HepG2 (cell line): ENCODE data around the gene CADM4. TPM values are rescaled to one million over a fixed set of nuclear protein-coding genes. Genes with fewer than 3 reads are reported as not detected.

Experiments used
- AGO2 ChIP-seq: fragments of 200-400 bp; formaldehyde crosslinking; optimal IDR thresholded peaks from 2 replicates; pipeline ENCODE3; 2017; ENCODE audit warnings: mild to moderate bottlenecking, low read depth, low read length, moderate library complexity
- AKAP8 ChIP-seq: sonication (generic); formaldehyde crosslinking; IDR thresholded peaks from 2 replicates; pipeline ENCODE4 v1.5.1; 2020; ENCODE audit warnings: mild to moderate bottlenecking, missing genetic modification reagents
- ETV5 ChIP-seq: IDR thresholded peaks from 2 replicates; pipeline ENCODE4 v1.6.1; 2018; ENCODE audit warnings: missing biosample characterization, missing genetic modification reagents, inconsistent platforms, borderline replicate concordance
- FOXK1 ChIP-seq: sonication (generic); formaldehyde crosslinking; IDR thresholded peaks from 2 replicates; pipeline ENCODE4 v1.4.0; 2020; ENCODE audit warnings: low read depth, missing genetic modification reagents, borderline replicate concordance
- FOXP4 ChIP-seq: sonication (generic); formaldehyde crosslinking; IDR thresholded peaks from 2 replicates; pipeline ENCODE4 v1.4.0; 2020; ENCODE audit warnings: missing genetic modification reagents
- JUND ChIP-seq: sonication (generic); formaldehyde crosslinking; IDR thresholded peaks from 2 replicates; pipeline ENCODE4 v1.8.0; 2022; ENCODE audit warnings: mild to moderate bottlenecking, missing genetic modification reagents
- KDM1A ChIP-seq: IDR thresholded peaks from 2 replicates; pipeline ENCODE4 v1.6.1; 2016; ENCODE audit warnings: missing compliant biosample characterization
- KLF16 ChIP-seq, 2 experiments: sonication (generic) in 1 of 2; formaldehyde crosslinking in 1 of 2; IDR thresholded peaks; 2 replicates each; pipeline versions ENCODE4 v1.6.1 to v1.8.0; 2016 to 2023; ENCODE audit warnings: missing genetic modification reagents in 2 of 2, missing compliant biosample characterization in 1 of 2
- MAFF ChIP-seq: IDR thresholded peaks from 2 replicates; pipeline ENCODE4 v1.6.1; 2011; ENCODE audit warnings: low read depth, low read length, improper control_type of control experiment
- MEIS1 ChIP-seq: sonication (generic); formaldehyde crosslinking; IDR thresholded peaks from 2 replicates; pipeline ENCODE4 v1.9.0; 2021; ENCODE audit warnings: mild to moderate bottlenecking, missing genetic modification reagents, moderate library complexity, borderline replicate concordance
- MZF1 ChIP-seq: sonication (generic); formaldehyde crosslinking; IDR thresholded peaks from 2 replicates; pipeline ENCODE4 v1.8.1; 2023; ENCODE audit warnings: mild to moderate bottlenecking, missing genetic modification reagents, borderline replicate concordance
- NFIC ChIP-seq: IDR thresholded peaks from 2 replicates; pipeline ENCODE4 v1.6.1; 2012; ENCODE audit warnings: mild to moderate bottlenecking, low read length, inconsistent platforms
- NRL ChIP-seq: sonication (generic); formaldehyde crosslinking; IDR thresholded peaks from 2 replicates; pipeline ENCODE4 v1.5.0; 2020; ENCODE audit warnings: missing genetic modification reagents, mild to moderate bottlenecking, moderate library complexity, borderline replicate concordance
- REPIN1 ChIP-seq: sonication (generic); formaldehyde crosslinking; IDR thresholded peaks from 2 replicates; pipeline ENCODE4 v1.8.0; 2022; ENCODE audit warnings: missing genetic modification reagents, low read depth, mild to moderate bottlenecking, borderline replicate concordance
- STAT5B ChIP-seq: sonication (generic); formaldehyde crosslinking; IDR thresholded peaks from 2 replicates; pipeline ENCODE4 v1.4.0; 2020; ENCODE audit warnings: missing genetic modification reagents
- TAF1 ChIP-seq: sonication (generic); formaldehyde crosslinking; IDR thresholded peaks from 2 replicates; pipeline ENCODE4 v1.4.0; 2020; ENCODE audit warnings: missing genetic modification reagents
- THAP9 ChIP-seq: sonication (generic); formaldehyde crosslinking; IDR thresholded peaks from 2 replicates; pipeline ENCODE4; 2020; ENCODE audit warnings: missing genetic modification reagents, mild to moderate bottlenecking, borderline replicate concordance
- ZBTB3 ChIP-seq: sonication (generic); formaldehyde crosslinking; IDR thresholded peaks from 2 replicates; pipeline ENCODE4 v1.4.0; 2020; ENCODE audit warnings: low read depth, mild to moderate bottlenecking, moderate library complexity, missing genetic modification reagents, borderline replicate concordance
- ZFX ChIP-seq: sonication (generic); formaldehyde crosslinking; IDR thresholded peaks from 2 replicates; pipeline ENCODE4 v1.4.0; 2020; ENCODE audit warnings: mild to moderate bottlenecking, low read depth, missing genetic modification reagents, moderate library complexity
- ZKSCAN8 ChIP-seq: IDR thresholded peaks from 2 replicates; pipeline ENCODE4 v1.6.1; 2016; ENCODE audit warnings: borderline replicate concordance, missing genetic modification reagents, missing compliant biosample characterization
- ZNF224 ChIP-seq: sonication (generic); formaldehyde crosslinking; IDR thresholded peaks from 2 replicates; pipeline ENCODE4 v1.5.0; 2020; ENCODE audit warnings: mild to moderate bottlenecking, missing genetic modification reagents
- ZNF30 ChIP-seq: sonication (generic); formaldehyde crosslinking; IDR thresholded peaks from 2 replicates; pipeline ENCODE4 v1.5.0; 2020; ENCODE audit warnings: mild to moderate bottlenecking, missing genetic modification reagents
- ZNF337 ChIP-seq: sonication (generic); formaldehyde crosslinking; IDR thresholded peaks from 2 replicates; pipeline ENCODE4 v1.5.1; 2020; ENCODE audit warnings: missing genetic modification reagents, low read depth, mild to moderate bottlenecking, borderline replicate concordance
- ZNF530 ChIP-seq: sonication (generic); formaldehyde crosslinking; IDR thresholded peaks from 2 replicates; pipeline ENCODE4 v1.5.0; 2020; ENCODE audit warnings: low read depth, mild to moderate bottlenecking, missing genetic modification reagents
- ZNF556 ChIP-seq: sonication (generic); formaldehyde crosslinking; IDR thresholded peaks from 2 replicates; pipeline ENCODE4 v1.4.0; 2020; ENCODE audit warnings: mild to moderate bottlenecking, missing genetic modification reagents, borderline replicate concordance
- ZNF816 ChIP-seq: sonication (generic); formaldehyde crosslinking; IDR thresholded peaks from 2 replicates; pipeline ENCODE4 v1.8.0; 2022; ENCODE audit warnings: missing genetic modification reagents, mild to moderate bottlenecking, borderline replicate concordance
- polyA plus RNA-seq, 8 experiments: library from polyadenylated mRNA; depleted of rRNA in 3 of 8; stranded (reverse) in 7 of 8; unstranded in 1 of 8; fragments of >200 nt; fragmentation: Illumina TruSeq in 4 of 8; extraction: Trizol in 4 of 8; gene quantifications; 2 replicates each; pipeline versions ENCODE4 v1.2.1 to v1.2.3, GENCODE V29; 2011 to 2016; ENCODE audit warnings: low read depth in 4 of 8, missing spikeins in 1 of 8, mixed read lengths in 1 of 8; ENCODE audit not compliant: insufficient read depth in 1 of 8
- total RNA-seq, 5 experiments: library from RNA; depleted of rRNA; stranded (reverse); fragments of >200 nt; fragmentation: Illumina TruSeq; extraction: Trizol; gene quantifications; 2 replicates each; pipeline ENCODE4 v1.2.3, GENCODE V29; 2016; ENCODE audit warnings: low read depth in 1 of 5

CADM4 gene
- total and polyA plus RNA-seq, 2 of the 13 experiments (the other 11 are each of a cell fraction or from before 2014, with no cell fraction given) = 8.5 to 16.0 TPM

- TF ChIP-seq FOXP4 (CRISPR knock-in tag) (peak; percentile 16; the same call in 1 of the 2 replicates), ZNF224 (CRISPR knock-in tag) (peak; percentile 74), KDM1A (CRISPR knock-in tag) (no peak), REPIN1 (CRISPR knock-in tag) (peak; percentile 87), JUND (CRISPR knock-in tag) (no peak), ZKSCAN8 (peak; percentile 29; the same call in 1 of the 2 replicates), KLF16 (CRISPR knock-in tag; IDR thresholded peaks at IDR 0.05) (peak in 1 of 2 experiments; percentile 51; a peak in 2 of 4 replicates), ZFX (CRISPR knock-in tag) (peak; percentile 88), AGO2 (peak; percentile 87), ZNF30 (CRISPR knock-in tag) (peak; percentile 52; the same call in 1 of the 2 replicates), FOXK1 (CRISPR knock-in tag) (no peak), MEIS1 (peak; percentile 83), TAF1 (CRISPR knock-in tag) (peak; percentile 82), ETV5 (no peak), ZNF556 (CRISPR knock-in tag) (peak; percentile 96), STAT5B (CRISPR knock-in tag) (no peak), ZNF816 (CRISPR knock-in tag) (peak; percentile 80; the same call in 1 of the 2 replicates), ZNF530 (CRISPR knock-in tag) (no peak), THAP9 (peak; percentile 75), AKAP8 (CRISPR knock-in tag) (no peak), MAFF (no peak), NRL (peak; percentile 85), MZF1 (CRISPR knock-in tag) (peak; percentile 71; the same call in 1 of the 2 replicates), ZBTB3 (peak; percentile 92), NFIC (no peak), ZNF337 (CRISPR knock-in tag) (no peak)
Measured at GRCh38 chr19:43619262-43620060, 20.2 kb downstream of the CADM4 start, which contains the start of gene ZNF428 (continued).
